HCT116 (cell line): ENCODE results near the gene SLC16A1. TPM values are rescaled to one million over a fixed set of nuclear protein-coding genes. Genes with fewer than 3 reads are reported as not detected.

Experiments used
- ATAC-seq: fragments of 200-7000 bp; cut with Tn5 transposase; 2 replicates; pipeline ENCODE4 v1.9.1; 2020; ENCODE audit warnings: mild to moderate bottlenecking, moderate library complexity
- BruUV-seq: library from RNA; stranded (reverse); fragments of 400-500 nt; replicated peaks from 2 replicates; lab custom pipeline; 2021; lab: Mats Ljungman, UMichigan
- CTCF ChIA-PET: fragments of 300-600 bp; sonication (Branson Sonifier 250); formaldehyde crosslinking; loops from one replicate; lab custom pipeline; 2021; ENCODE audit warnings: antibody characterized with exemption; lab: Charles Lee
- POLR2A ChIA-PET: fragments of 300-600, 350-600 bp; sonication (Branson Sonifier 250); formaldehyde crosslinking; loops from one replicate; lab custom pipeline; 2021; ENCODE audit warnings: antibody characterized with exemption; lab: Charles Lee
- RAD21 ChIA-PET, 2 experiments: fragments of 300-600 bp; sonication (Branson Sonifier 250); formaldehyde crosslinking; loops; one replicate each; lab custom pipeline; 2023; ENCODE audit warnings: low total read pairs in 2 of 2; ENCODE audit not compliant: uncharacterized antibody in 2 of 2, unreplicated experiment in 2 of 2, low non-redundant PET in 1 of 2; lab: Charles Lee
- DNase-seq: peaks from one replicate; pipeline ENCODE4 v3.0.0-alpha.2; 2010; ENCODE audit warnings: low read depth, low spot score
- H2AFZ ChIP-seq: fragments of 200-600 bp; shearing (Covaris generic), sonication (generic); 2 replicates; pipeline ENCODE4 v1.6.1; 2017; ENCODE audit warnings: low read depth, mixed run types, mixed read lengths, antibody characterized with exemption, low read length; ENCODE audit not compliant: poor library complexity, severe bottlenecking
- H3K27ac ChIP-seq: 2 replicates; pipeline ENCODE4 v1.5.1; 2012; ENCODE audit warnings: low read depth, low read length
- H3K27me3 ChIP-seq: fragments of 200-600 bp; sonication (generic); 2 replicates; pipeline ENCODE4 v1.6.1; 2016; ENCODE audit warnings: mixed run types, low read length, mixed read lengths; ENCODE audit not compliant: insufficient read depth
- H3K36me3 ChIP-seq, 2 experiments: fragments of 200-500 bp in 1 of 2; fragments of 200-600 bp in 1 of 2; sonication (Bioruptor generic) in 1 of 2; sonication (generic) in 1 of 2; 2 replicates each; pipeline versions ENCODE4 v1.5.1 to v1.6.1; 2014 to 2016; ENCODE audit warnings: low read length in 2 of 2, inconsistent platforms in 1 of 2, mixed read lengths in 1 of 2, mixed run types in 1 of 2; ENCODE audit not compliant: insufficient read depth in 2 of 2, control insufficient read depth in 1 of 2
- H3K4me1 ChIP-seq, 2 experiments: fragments of 200-600 bp in 1 of 2; sonication (generic) in 1 of 2; 2 replicates each; pipeline versions ENCODE4 v1.5.1 to v1.6.1; 2012 to 2017; ENCODE audit warnings: low read length in 2 of 2, inconsistent platforms in 1 of 2, mild to moderate bottlenecking in 1 of 2, mixed read lengths in 1 of 2, mixed run types in 1 of 2, moderate library complexity in 1 of 2; ENCODE audit not compliant: insufficient read depth in 2 of 2, control insufficient read depth in 1 of 2
- H3K4me2 ChIP-seq: fragments of 200-600 bp; sonication (generic); 2 replicates; pipeline ENCODE4 v1.6.1; 2017; ENCODE audit warnings: mixed run types, low read length, mixed read lengths
- H3K4me3 ChIP-seq, 2 experiments: fragments of 200-600 bp in 1 of 2; sonication (generic) in 1 of 2; replicated peaks in 1 of 2; 2 replicates each; pipeline ENCODE4 v1.5.1; 2011 to 2016; ENCODE audit warnings: low read length in 2 of 2, control low read depth in 1 of 2, low read depth in 1 of 2, mild to moderate bottlenecking in 1 of 2, mixed read lengths in 1 of 2, mixed run types in 1 of 2
- H3K79me2 ChIP-seq: fragments of 200-600 bp; sonication (generic); 2 replicates; pipeline ENCODE4 v1.6.1; 2017; ENCODE audit warnings: mild to moderate bottlenecking, mixed run types, low read length, moderate library complexity, mixed read lengths; ENCODE audit not compliant: insufficient read depth
- H3K9ac ChIP-seq: fragments of 200-600 bp; sonication (generic); 2 replicates; pipeline ENCODE4 v1.6.1; 2016; ENCODE audit warnings: low read length, mixed read lengths
- H3K9me2 ChIP-seq: fragments of 200-600 bp; sonication (generic), shearing (Covaris generic); 2 replicates; pipeline ENCODE4 v1.6.1; 2017; ENCODE audit warnings: mixed run types, mild to moderate bottlenecking, moderate library complexity; ENCODE audit not compliant: insufficient read depth
- H3K9me3 ChIP-seq, 2 experiments: fragments of 200-500 bp in 1 of 2; fragments of 200-600 bp in 1 of 2; sonication (Bioruptor generic) in 1 of 2; sonication (generic) in 1 of 2; 2 replicates each; pipeline ENCODE4 v1.6.1; 2014 to 2017; ENCODE audit warnings: low read length in 2 of 2, mixed read lengths in 2 of 2, inconsistent platforms in 1 of 2, low read depth in 1 of 2, mild to moderate bottlenecking in 1 of 2, mixed run types in 1 of 2, moderate library complexity in 1 of 2; ENCODE audit not compliant: control insufficient read depth in 1 of 2, insufficient read depth in 1 of 2
- H4K20me1 ChIP-seq: fragments of 200-600 bp; sonication (generic), shearing (Covaris generic); 2 replicates; pipeline ENCODE4 v1.6.1; 2017; ENCODE audit warnings: mixed run types, mild to moderate bottlenecking, moderate library complexity; ENCODE audit not compliant: insufficient read depth
- ELF1 ChIP-seq: IDR thresholded peaks from 2 replicates; pipeline ENCODE4 v1.6.1; 2012; ENCODE audit warnings: low read depth, borderline replicate concordance
- POLR2A ChIP-seq: IDR thresholded peaks from 2 replicates; pipeline ENCODE4 v1.7.0; 2011; ENCODE audit warnings: borderline replicate concordance; ENCODE audit not compliant: insufficient read depth, insufficient read length; ENCODE audit errors: extremely low read depth
- SRF ChIP-seq: IDR thresholded peaks from 2 replicates; pipeline ENCODE4 v1.6.1; 2012; ENCODE audit warnings: low read depth
- intact Hi-C: fragments of 100-400 bp; cut with micrococcal nuclease; formaldehyde crosslinking; loops from 2 replicates; pipeline ENCODE4 v1.10.0; 2022
- total RNA-seq: library from RNA; stranded (reverse); gene quantifications from one replicate; pipeline ENCODE4 v1.2.1, GENCODE V29; 2021; ENCODE audit not compliant: unreplicated experiment

Gene SLC16A1
- total RNA-seq, 1 experiment from 2014 or later, result 96.7 TPM

GRCh38 chr1:112862753-112863426 lies 93.1 kb downstream of the SLC16A1 start:
- H3K4me3 ChIP-seq, result no peak overlapping the region
- TF ChIP-seq SRF, result no peak
- no peak for TF ChIP-seq ELF1
- no peak for TF ChIP-seq POLR2A
- H3K27me3 ChIP-seq, result no peaks in the 10 kb centered on the region
- H2AFZ ChIP-seq, result no peak overlapping the region
- no peaks in the 10 kb centered on the region for H3K9me2 ChIP-seq
- ChIA-PET CTCF (no interaction called here), POLR2A (no interaction called here), RAD21 (no interaction called here)
- no peak overlapping the region for H3K27ac ChIP-seq
- ATAC-seq (no peak), DNase-seq (no peak)
- intact Hi-C loops, result no loop called here
- no TSS peak for BruUV-seq
- no peaks in the 10 kb centered on the region for H4K20me1 ChIP-seq
- no peaks in the 10 kb centered on the region for H3K36me3 ChIP-seq
- H3K9ac ChIP-seq, result no peak overlapping the region
- peaks cover 0 to 9% of the 10 kb centered on the region in 2 experiments; a peak in 2 of 4 replicates for H3K4me1 ChIP-seq
- no peaks in the 10 kb centered on the region for H3K9me3 ChIP-seq
- H3K79me2 ChIP-seq, result no peaks in the 10 kb centered on the region
- no peak overlapping the region for H3K4me2 ChIP-seq

Other genes starting within 250 kb of the SLC16A1 start
- gene RHOC, start 249.1 kb downstream of the SLC16A1 start, total RNA-seq, result 154 TPM
- 7.5 TPM for gene PPM1J, start 240.9 kb downstream of the SLC16A1 start, total RNA-seq
- 13.5 TPM for gene LRIG2, start 117.0 kb upstream of the SLC16A1 start, total RNA-seq